ENCODE data around the gene TTC28.
"Not testable (repeated sequence)": the region's sequence is repeated elsewhere in the genome, so short reads cannot be mapped to it uniquely, and the experiment has no call there.

Gene TTC28

DNA sequence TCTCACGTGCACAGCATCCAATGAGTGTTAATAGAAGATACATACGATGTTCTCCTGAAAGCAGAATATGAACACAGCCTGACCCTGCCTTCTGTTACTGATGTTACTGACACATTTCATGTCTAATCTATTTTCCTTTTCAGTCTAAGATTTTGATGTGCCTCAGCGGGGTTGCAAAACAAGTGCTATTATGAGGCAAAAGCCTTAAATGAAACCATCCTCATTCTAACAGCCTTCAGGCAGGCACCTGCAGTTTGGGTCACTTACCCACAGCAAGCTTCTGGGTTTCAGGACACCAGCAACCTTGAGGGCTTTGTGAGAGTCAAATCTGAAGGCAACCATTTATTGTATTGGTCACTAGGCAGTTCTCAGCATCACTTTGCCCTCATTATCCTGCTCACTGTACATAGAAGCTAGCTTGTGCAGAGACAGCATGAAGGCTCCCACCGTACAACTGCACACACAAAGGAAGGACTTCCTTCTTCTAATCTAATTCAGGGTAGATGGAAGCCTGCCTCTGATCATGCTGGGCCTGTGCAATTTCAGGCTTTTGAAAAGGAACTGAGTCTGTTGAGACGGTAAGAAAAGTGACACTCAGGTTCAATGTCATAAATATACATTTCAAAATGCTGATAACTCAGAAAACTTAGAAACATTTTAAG, 577.4 kb downstream of the TTC28 start:
- H3K9me3 ChIP-seq (ENCODE audit: control insufficient read depth in 1 of 2, low read length in 2 of 2) = no peaks in the 10 kb centered on the region
- H3K27ac ChIP-seq (ENCODE audit: low read length) = no peak overlapping the region
- H3K27me3 ChIP-seq (ENCODE audit: low read depth, low read length) = no peaks in the 10 kb centered on the region
- H3K4me3 ChIP-seq (ENCODE audit: low read depth in 1 of 2, low read length in 2 of 2) = no peak overlapping the region
- H3K36me3 ChIP-seq (ENCODE audit: control insufficient read depth in 1 of 2, insufficient read depth in 2 of 2, low read length in 2 of 2) = peaks cover 3 to 10% of the 10 kb centered on the region in 2 donors
- H3K4me1 ChIP-seq (ENCODE audit: control insufficient read depth in 1 of 2, insufficient read depth in 2 of 2, low read length in 2 of 2) = peaks cover 0 to 4% of the 10 kb centered on the region in 2 donors

- Histone ChIP-seq H3K9me3 (ENCODE audit: control insufficient read depth in 1 of 2, low read length in 2 of 2) (no peaks in the 10 kb centered on the region), H3K27ac (ENCODE audit: low read length) (no peak overlapping the region), H3K4me1 (ENCODE audit: control insufficient read depth in 1 of 2, insufficient read depth in 2 of 2, low read length in 2 of 2) (no peaks in the 10 kb centered on the region), H3K4me3 (ENCODE audit: low read depth in 1 of 2, low read length in 2 of 2) (no peak overlapping the region), H3K27me3 (ENCODE audit: low read depth, low read length) (no peaks in the 10 kb centered on the region), H3K36me3 (ENCODE audit: control insufficient read depth in 1 of 2, insufficient read depth in 2 of 2, low read length in 2 of 2) (peaks cover 13 to 23% of the 10 kb centered on the region in 2 donors)
Measured at GRCh38 chr22:28097627-28098026, 582.0 kb downstream of the TTC28 start.

DNA sequence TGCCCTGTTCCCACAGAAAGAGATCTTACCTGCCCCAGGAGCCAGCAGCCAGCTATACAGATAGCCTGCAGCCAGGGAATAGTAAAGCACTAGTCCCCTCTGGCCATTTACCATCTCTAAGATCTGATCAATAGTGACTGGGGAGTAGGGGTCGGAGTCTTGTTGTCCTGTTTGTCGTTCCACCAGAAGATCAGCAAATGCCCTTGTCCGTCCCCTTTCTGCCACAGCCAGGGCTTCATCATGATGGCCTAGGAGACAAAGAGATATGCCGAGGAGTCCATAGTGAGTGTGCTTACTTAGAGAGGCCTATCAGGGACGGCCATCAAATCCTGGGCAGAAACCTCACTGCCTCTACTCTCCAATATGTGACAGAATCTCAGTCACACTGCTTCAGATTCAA, 583.5 kb downstream of the TTC28 start:
- no peaks in the 10 kb centered on the region for H3K9me3 ChIP-seq (ENCODE audit: control insufficient read depth in 1 of 2, low read length in 2 of 2)
- H3K36me3 ChIP-seq (ENCODE audit: control insufficient read depth in 1 of 2, insufficient read depth in 2 of 2, low read length in 2 of 2) = peaks cover 13 to 29% of the 10 kb centered on the region in 2 donors
- no peaks in the 10 kb centered on the region for H3K4me1 ChIP-seq (ENCODE audit: control insufficient read depth in 1 of 2, insufficient read depth in 2 of 2, low read length in 2 of 2)
- H3K4me3 ChIP-seq (ENCODE audit: low read depth in 1 of 2, low read length in 2 of 2) = no peak overlapping the region
- no peaks in the 10 kb centered on the region for H3K27me3 ChIP-seq (ENCODE audit: low read depth, low read length)
- H3K27ac ChIP-seq (ENCODE audit: low read length) = no peak overlapping the region

DNA sequence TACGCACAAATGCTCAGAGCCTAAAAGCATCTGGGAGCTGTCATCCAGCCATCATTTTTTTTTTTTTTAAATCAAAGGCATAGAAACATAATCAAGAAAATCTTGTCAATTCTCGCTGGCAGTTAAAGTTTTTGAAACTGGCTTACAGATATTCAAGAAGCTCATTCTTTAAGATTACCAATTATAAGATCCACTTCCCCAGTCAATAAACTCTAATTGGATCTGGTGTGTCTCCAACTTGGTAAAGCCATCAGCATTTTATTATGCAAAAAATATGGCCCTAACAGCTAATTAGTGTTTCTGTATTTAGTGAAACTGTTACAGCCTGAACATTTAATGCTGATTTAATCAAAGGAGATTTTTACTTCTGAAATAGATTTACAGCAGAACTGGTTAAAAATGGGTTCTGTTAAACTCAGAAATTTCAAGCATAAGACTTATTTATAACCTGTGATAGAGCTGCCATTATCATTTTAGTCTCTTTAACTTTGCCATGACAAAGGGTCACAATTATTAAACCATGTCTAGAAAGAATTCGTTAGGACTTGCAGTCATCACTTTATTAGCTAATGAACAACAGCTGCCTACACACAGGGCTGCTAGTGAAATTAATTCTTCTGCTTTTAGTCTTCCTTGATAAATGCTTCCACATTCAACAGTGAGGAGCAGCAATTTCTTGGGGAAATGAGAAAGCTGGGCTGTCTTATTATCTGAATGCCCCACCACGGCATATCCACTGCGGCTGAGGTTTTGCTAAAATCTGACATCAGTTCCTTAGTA, 584.1 kb downstream of the TTC28 start:
- no peak overlapping the region for H3K4me3 ChIP-seq (ENCODE audit: low read depth in 1 of 2, low read length in 2 of 2)

GRCh38 chr22:28094771-28095170, 584.9 kb downstream of the TTC28 start:
- Histone ChIP-seq H3K4me1 (ENCODE audit: control insufficient read depth in 1 of 2, insufficient read depth in 2 of 2, low read length in 2 of 2) (no peaks in the 10 kb centered on the region), H3K27ac (ENCODE audit: low read length) (no peak overlapping the region), H3K9me3 (ENCODE audit: control insufficient read depth in 1 of 2, low read length in 2 of 2) (no peaks in the 10 kb centered on the region), H3K4me3 (ENCODE audit: low read depth in 1 of 2, low read length in 2 of 2) (no peak overlapping the region), H3K36me3 (ENCODE audit: control insufficient read depth in 1 of 2, insufficient read depth in 2 of 2, low read length in 2 of 2) (peaks cover 10 to 29% of the 10 kb centered on the region in 2 donors), H3K27me3 (ENCODE audit: low read depth, low read length) (no peaks in the 10 kb centered on the region)

More for the DNA sequence above, 584.1 kb downstream of the TTC28 start:
- no peaks in the 10 kb centered on the region for H3K27me3 ChIP-seq (ENCODE audit: low read depth, low read length)
- no peaks in the 10 kb centered on the region for H3K4me1 ChIP-seq (ENCODE audit: control insufficient read depth in 1 of 2, insufficient read depth in 2 of 2, low read length in 2 of 2)
- no peaks in the 10 kb centered on the region for H3K9me3 ChIP-seq (ENCODE audit: control insufficient read depth in 1 of 2, low read length in 2 of 2)
- no peak overlapping the region for H3K27ac ChIP-seq (ENCODE audit: low read length)
- peaks cover 13 to 29% of the 10 kb centered on the region in 2 donors for H3K36me3 ChIP-seq (ENCODE audit: control insufficient read depth in 1 of 2, insufficient read depth in 2 of 2, low read length in 2 of 2)

DNA sequence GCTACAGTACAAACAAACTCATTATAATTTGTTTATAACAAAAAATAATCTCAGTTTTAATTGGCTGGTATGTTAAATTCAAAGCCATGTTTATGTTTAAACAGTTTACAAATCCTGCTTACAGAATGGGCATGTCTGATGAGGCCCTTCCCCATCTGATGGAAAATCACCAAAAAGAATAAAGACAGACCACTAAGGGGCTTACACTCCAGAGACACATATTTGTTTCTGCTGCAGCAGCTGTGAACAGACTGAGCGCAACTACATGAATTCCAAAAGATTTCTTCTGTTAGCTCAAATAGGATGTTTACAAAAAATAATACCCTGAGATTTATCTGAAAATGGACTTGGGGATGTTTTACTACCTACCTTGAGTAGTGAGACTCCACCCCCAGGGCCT, 585.9 kb downstream of the TTC28 start:
- Histone ChIP-seq H3K36me3 (ENCODE audit: control insufficient read depth in 1 of 2, insufficient read depth in 2 of 2, low read length in 2 of 2) (peaks cover 10 to 29% of the 10 kb centered on the region in 2 donors), H3K9me3 (ENCODE audit: control insufficient read depth in 1 of 2, low read length in 2 of 2) (no peaks in the 10 kb centered on the region)

GRCh38 chr22:28091486-28091885, 588.2 kb downstream of the TTC28 start:
- Histone ChIP-seq H3K27ac (ENCODE audit: low read length) (no peak overlapping the region), H3K27me3 (ENCODE audit: low read depth, low read length) (no peaks in the 10 kb centered on the region), H3K9me3 (ENCODE audit: control insufficient read depth in 1 of 2, low read length in 2 of 2) (no peaks in the 10 kb centered on the region), H3K4me1 (ENCODE audit: control insufficient read depth in 1 of 2, insufficient read depth in 2 of 2, low read length in 2 of 2) (no peaks in the 10 kb centered on the region), H3K4me3 (ENCODE audit: low read depth in 1 of 2, low read length in 2 of 2) (no peak overlapping the region), H3K36me3 (ENCODE audit: control insufficient read depth in 1 of 2, insufficient read depth in 2 of 2, low read length in 2 of 2) (peaks cover 10 to 26% of the 10 kb centered on the region in 2 donors)

More for the DNA sequence above, 585.9 kb downstream of the TTC28 start:
- H3K4me3 ChIP-seq (ENCODE audit: low read depth in 1 of 2, low read length in 2 of 2) = no peak overlapping the region
- no peaks in the 10 kb centered on the region for H3K4me1 ChIP-seq (ENCODE audit: control insufficient read depth in 1 of 2, insufficient read depth in 2 of 2, low read length in 2 of 2)
- H3K27me3 ChIP-seq (ENCODE audit: low read depth, low read length) = no peaks in the 10 kb centered on the region
- no peak overlapping the region for H3K27ac ChIP-seq (ENCODE audit: low read length)

GRCh38 chr22:28089541-28089940, 590.1 kb downstream of the TTC28 start:
- peaks cover 3 to 19% of the 10 kb centered on the region in 2 donors for H3K36me3 ChIP-seq (ENCODE audit: control insufficient read depth in 1 of 2, insufficient read depth in 2 of 2, low read length in 2 of 2)
- not testable (repeated sequence) for H3K27ac ChIP-seq (ENCODE audit: low read length); H3K4me3 ChIP-seq (ENCODE audit: low read depth in 1 of 2, low read length in 2 of 2); H3K4me1 ChIP-seq (ENCODE audit: control insufficient read depth in 1 of 2, insufficient read depth in 2 of 2, low read length in 2 of 2); H3K27me3 ChIP-seq (ENCODE audit: low read depth, low read length); H3K9me3 ChIP-seq (ENCODE audit: control insufficient read depth in 1 of 2, low read length in 2 of 2)

- H3K9me3 ChIP-seq (ENCODE audit: control insufficient read depth in 1 of 2, low read length in 2 of 2) = no peaks in the 10 kb centered on the region
- H3K36me3 ChIP-seq (ENCODE audit: control insufficient read depth in 1 of 2, insufficient read depth in 2 of 2, low read length in 2 of 2) = no peaks in the 10 kb centered on the region
- H3K27ac ChIP-seq (ENCODE audit: low read length) = no peak overlapping the region
- H3K27me3 ChIP-seq (ENCODE audit: low read depth, low read length) = no peaks in the 10 kb centered on the region
- H3K4me1 ChIP-seq (ENCODE audit: control insufficient read depth in 1 of 2, insufficient read depth in 2 of 2, low read length in 2 of 2) = peaks cover 5 to 10% of the 10 kb centered on the region in 2 donors
- no peak overlapping the region for H3K4me3 ChIP-seq (ENCODE audit: low read depth in 1 of 2, low read length in 2 of 2)
Measured at GRCh38 chr22:28077166-28077565, 602.5 kb downstream of the TTC28 start.

DNA sequence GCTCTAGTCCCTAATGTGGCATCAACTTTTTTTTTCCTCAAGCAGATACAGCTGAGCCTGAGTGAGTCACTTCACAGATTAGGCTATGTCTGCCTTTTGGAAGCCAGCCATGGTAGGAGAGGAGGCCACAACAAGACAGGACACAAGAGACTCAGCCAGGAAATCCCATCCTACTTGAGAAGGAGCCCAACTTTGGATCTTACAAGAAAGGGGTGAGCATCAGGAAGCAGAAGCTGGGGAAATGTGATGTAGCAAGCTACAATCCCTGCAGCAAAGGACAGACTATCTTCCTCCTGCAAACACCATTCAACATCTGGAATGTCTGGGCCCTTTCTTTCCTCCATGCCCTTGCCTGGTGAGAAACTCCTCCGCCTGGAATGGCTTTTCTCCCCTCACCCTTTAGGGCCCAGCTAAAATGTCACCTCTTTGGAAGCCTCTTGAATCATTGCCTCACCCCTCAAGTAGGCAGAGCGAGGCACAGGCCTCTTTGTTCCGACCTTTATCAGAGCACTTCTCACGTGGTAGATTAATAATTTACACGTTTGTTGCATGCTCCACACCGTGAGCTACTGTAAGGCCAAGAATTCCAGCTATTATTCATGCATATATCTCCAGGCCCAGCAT, 604.2 kb downstream of the TTC28 start:
- no peaks in the 10 kb centered on the region for H3K9me3 ChIP-seq (ENCODE audit: control insufficient read depth in 1 of 2, low read length in 2 of 2)
- H3K36me3 ChIP-seq (ENCODE audit: control insufficient read depth in 1 of 2, insufficient read depth in 2 of 2, low read length in 2 of 2) = no peaks in the 10 kb centered on the region
- no peak overlapping the region for H3K4me3 ChIP-seq (ENCODE audit: low read depth in 1 of 2, low read length in 2 of 2)
- peaks cover 5 to 10% of the 10 kb centered on the region in 2 donors for H3K4me1 ChIP-seq (ENCODE audit: control insufficient read depth in 1 of 2, insufficient read depth in 2 of 2, low read length in 2 of 2)
- H3K27ac ChIP-seq (ENCODE audit: low read length) = no peak overlapping the region
- no peaks in the 10 kb centered on the region for H3K27me3 ChIP-seq (ENCODE audit: low read depth, low read length)

GRCh38 chr22:28074526-28074925, 605.1 kb downstream of the TTC28 start:
- no peaks in the 10 kb centered on the region for H3K36me3 ChIP-seq (ENCODE audit: control insufficient read depth in 1 of 2, insufficient read depth in 2 of 2, low read length in 2 of 2)
- peaks cover 5 to 10% of the 10 kb centered on the region in 2 donors for H3K4me1 ChIP-seq (ENCODE audit: control insufficient read depth in 1 of 2, insufficient read depth in 2 of 2, low read length in 2 of 2)
- H3K27ac ChIP-seq (ENCODE audit: low read length) = no peak overlapping the region
- H3K4me3 ChIP-seq (ENCODE audit: low read depth in 1 of 2, low read length in 2 of 2) = no peak overlapping the region
- H3K9me3 ChIP-seq (ENCODE audit: control insufficient read depth in 1 of 2, low read length in 2 of 2) = no peaks in the 10 kb centered on the region
- H3K27me3 ChIP-seq (ENCODE audit: low read depth, low read length) = no peaks in the 10 kb centered on the region

All from muscle layer of duodenum (tissue), 2 donors.